ENCODE results near the gene PABPN1L.
"Not testable (repeated sequence)": the region's sequence is repeated elsewhere in the genome, so short reads cannot be mapped to it uniquely, and the experiment has no call there.

PABPN1L gene

DNA sequence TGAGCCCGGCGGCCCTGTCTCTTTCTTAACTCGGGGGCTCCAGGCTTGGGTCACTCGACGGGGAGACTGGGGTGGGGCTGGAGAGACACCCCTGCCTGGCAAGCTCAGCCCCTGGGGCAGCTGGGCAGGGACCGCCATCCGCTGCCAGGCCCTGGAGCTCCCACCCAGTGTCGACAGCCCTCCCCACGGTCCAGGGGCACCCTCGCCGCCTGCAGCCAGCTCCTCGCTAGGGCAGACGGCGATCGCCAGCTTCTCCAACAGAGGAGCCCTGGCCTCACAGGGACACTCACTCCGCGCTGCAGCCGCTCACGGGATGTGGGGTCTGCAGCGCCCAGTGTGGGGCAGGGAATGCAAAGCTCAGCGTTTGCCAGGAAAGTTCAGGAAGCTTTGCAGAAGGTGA lies 38.7 kb downstream of the PABPN1L start:
- DNase-seq (ENCODE audit: low read depth): no peak

DNA sequence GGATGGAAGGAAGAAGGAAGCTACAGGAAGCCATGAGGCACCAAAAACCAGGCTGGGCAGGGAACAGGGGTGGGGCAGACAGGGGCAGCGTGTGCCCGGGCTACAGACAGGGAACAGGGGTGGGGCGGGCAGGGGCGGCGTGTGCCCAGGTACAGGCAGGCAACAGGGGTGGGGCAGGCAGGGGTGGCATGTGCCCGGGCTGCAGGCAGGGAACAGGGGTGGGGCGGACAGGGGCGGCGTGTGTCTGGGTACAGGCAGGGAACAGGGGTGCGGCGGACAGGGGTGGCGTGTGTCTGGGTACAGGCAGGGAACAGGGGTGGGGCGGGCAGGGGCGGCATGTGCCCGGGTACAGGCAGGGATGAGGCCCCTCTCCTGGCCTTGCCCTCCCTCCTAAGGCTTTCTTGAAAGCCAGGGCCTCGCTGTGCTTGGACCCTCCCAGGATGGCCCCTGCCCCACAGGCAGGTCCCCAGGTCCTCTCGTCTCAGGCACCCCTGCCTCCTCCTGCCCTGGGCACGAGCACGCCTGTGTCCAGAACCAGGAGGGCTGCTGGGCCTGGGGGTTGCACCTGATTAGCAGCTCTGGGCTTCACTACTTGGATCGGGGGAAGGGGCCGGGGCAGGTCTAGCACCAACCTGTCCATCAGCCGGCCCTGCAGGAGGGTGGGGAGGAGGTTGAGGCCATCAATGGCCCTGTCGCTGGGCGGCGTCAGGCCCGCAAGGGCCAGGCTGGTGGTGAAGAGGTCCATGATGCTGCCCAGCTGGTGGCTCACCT lies 40.2 kb downstream of the PABPN1L start:
- no peak for DNase-seq (ENCODE audit: low read depth)

DNA sequence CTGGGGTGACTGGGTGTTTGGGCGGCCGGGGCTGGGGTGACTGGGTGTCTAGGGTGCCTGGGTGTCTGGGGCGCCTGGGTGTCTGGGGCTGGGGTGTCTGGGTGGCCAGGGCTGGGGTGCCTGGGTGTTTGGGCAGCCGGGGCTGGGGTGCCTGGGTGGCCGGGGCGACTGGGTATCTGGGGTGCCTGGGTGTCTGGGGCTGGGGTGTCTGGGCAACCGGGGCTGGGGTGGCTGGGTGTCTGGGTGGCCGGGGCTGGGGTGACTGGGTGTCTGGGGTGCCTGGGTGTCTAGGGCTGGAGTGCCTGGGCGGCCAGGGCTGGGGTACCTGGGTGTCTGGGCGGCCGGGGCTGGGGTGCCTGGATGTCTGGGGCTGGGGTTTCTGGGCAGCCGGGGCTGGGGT lies 41.3 kb downstream of the PABPN1L start:
- DNase-seq (ENCODE audit: low read depth): no peak

DNA sequence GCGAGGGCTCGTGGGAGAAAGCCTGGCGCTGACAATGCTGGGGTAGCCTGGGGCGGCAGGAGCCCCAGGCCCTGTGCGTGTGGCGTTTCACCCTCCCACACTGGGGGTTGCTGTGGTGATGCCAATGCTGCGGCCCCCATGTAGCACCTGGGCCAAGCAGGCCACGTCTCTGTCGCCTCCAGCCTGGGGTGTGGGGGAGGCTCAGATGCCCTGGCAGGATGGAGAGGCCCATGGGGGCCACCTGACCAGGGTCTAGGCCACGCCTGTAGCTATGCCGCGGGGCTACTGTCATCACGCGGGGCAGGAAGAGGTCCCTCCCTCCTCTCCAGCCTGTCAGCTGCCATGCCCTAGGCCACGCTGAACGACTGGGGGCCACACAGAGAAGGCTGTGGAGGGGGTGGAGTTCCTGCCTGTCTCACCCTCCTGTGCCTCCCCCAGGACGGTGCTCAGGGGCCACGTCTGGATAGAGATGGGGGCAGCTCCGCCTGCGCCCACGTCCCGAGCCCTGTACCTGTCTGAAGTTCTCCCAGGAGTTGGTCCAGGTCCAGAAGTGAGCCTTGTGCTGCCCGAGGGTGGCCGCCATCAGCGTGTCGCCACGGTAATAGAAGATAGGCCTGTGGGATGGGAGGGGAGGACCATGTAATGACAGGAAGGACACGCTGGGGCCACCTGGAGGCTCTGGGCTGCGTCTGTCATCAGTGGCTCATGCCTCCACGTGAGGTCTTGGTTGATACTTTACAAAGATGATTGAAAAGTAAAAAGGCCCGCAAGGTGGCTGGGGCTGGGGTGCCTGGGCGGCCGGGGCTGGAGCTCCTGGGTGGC lies 42.0 kb downstream of the PABPN1L start:
- DNase-seq (ENCODE audit: low read depth): no peak

DNA sequence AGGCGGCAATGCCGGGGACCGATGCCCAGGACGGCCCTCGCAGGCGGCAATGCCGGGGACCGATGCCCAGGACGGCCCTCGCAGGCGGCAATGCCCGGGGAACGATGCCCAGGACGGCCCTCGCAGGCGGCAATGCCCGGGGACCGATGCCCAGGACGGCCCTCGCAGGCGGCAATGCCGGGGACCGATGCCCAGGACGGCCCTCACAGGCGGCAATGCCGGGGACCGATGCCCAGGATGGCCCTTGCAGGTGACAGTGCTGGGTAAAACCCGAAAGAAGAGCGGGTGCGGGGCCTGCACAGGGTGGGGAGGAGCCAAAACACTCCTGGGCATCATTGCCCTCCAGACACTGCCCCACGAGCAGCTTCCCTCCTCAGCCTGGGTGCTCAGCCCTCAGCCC lies 42.8 kb downstream of the PABPN1L start:
- DNase-seq (ENCODE audit: low read depth): not testable (repeated sequence)

DNA sequence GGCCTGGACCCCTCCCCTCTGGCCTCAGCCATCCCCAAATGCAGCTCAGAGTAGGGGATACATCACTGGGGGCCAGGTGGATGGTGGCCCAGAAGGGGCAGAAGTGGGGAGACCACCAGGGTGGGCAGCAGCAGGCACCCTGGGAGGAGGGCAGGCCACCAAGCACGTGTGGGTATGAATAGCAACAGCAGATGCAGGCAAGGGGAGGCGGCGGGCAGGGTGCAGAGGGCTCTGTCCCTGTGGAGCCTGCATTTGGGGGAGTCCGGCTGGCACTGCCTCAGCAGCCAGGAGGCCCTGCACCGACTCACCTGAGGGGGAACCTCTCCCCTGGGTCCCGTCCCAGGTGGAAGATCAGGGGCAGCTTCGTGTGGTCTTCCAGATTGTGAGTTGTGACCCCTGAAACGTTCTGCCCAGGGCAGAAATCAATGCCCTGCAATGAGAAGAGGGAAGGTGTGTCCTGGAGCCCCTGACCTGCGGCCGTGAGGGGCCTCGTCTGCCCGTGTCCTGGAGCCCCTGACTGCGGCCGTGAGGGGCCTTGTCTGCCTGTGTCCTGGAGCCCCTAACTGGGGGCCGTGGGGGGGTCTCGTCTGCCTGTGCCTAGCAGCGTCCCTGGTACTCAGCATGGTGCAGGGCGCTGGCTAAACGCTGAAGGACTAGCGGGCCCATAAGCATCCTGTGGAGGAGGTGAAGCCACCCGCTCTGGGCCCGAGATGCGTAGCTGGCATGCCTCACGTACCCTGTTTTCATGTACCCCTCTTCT lies 44.0 kb downstream of the PABPN1L start:
- no peak for DNase-seq (ENCODE audit: low read depth)

DNA sequence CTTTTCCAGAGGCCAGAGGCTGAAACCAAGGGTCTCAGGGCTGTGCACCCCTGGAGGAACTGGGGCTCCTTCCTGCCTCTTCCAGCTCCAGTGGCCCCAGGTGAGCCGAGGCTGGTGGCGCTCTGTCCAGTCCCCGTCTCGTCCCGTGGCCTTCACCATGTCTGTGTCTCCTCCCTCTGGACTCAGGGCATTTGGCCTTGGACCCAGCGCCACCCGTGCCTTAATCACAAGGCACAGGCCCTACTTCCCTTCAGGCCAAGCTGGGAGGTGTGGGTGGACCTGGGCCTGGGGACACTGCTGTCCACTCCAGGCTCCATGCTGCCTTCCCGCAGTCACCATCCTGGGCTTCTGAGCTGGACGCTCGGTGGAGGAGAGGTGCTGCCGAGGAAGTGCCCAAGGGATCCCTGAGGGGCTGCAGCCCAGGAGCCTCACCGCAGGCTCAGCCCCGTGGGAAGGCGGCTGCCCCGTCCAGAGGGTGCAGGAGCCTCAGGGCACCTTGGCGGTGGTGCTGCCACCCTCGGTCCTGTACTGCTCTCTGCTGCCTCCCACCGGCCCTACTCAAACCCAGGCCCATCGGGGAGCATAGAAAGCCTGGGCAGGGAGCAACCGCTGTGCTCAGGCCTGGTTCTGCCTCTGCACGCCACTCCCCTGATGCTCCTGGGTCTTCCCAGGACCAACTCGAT lies 45.2 kb downstream of the PABPN1L start:
- no peak for DNase-seq (ENCODE audit: low read depth)

DNA sequence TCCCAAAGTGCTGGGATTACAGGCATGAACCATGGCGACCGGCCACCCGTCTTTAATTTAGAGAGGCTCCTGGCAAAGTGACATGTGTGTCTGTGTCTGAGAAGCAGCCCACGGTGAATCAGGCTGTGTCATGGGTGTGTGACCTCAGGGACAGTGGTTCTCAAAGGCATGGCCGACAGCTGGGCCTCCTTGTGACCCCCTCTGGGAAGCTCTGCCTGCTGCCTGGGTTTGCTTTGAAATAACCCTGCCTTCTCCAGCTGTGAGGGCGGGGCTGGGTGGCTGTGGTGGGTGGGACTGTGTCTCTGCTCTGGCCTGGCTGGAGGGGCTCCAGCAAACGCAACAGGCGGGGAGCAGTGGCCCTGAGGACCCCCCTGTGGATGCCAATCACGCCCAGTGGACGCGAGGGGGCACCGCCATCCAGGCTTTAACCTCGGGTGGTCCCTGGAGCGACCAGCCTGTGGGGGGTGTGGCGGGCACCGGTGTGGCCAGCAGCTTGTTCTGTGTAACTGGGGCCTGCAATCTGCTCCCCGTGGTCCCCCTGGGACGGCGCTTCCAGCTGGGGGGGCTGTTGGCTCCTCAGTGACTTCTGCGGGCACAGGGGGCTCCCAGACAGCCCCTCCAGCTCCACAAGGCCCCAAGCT lies 46.0 kb downstream of the PABPN1L start:
- no peak for DNase-seq (ENCODE audit: low read depth)

DNA sequence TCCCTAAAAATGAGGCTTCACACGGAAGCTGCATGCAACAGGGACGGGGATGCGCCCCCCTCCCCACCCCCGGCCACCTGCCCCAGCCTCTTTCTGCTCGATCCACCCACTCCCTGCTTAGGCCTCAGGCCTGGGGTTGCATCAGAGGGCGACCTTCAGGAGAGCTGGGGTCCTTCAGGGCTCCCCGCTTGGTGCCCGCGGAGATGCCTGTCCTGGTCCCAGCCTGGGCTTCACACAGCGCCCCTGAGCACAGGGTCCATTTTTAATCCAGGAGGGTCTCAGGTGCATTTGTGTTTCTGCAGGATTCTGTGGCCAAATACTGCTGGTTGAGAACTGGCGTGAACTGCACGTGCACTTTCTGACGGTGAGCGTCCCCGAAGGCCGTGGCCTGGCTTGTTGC lies 47.3 kb downstream of the PABPN1L start:
- DNase-seq (ENCODE audit: low read depth): no peak

DNA sequence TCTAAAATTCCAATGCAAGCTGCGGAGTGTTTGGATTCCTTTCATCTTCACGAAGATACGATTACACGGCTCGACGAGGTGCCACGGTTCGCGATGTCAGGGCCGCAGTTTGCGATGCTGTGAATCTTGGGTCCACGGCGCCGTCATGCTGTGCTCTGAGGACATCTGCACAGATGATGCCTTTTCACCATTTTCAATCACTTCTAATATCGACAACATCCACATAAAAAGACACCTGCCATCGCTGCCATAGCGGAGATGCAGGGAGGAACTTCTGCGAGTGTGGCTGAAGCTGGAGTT lies 47.9 kb downstream of the PABPN1L start:
- no peak for DNase-seq (ENCODE audit: low read depth)

DNA sequence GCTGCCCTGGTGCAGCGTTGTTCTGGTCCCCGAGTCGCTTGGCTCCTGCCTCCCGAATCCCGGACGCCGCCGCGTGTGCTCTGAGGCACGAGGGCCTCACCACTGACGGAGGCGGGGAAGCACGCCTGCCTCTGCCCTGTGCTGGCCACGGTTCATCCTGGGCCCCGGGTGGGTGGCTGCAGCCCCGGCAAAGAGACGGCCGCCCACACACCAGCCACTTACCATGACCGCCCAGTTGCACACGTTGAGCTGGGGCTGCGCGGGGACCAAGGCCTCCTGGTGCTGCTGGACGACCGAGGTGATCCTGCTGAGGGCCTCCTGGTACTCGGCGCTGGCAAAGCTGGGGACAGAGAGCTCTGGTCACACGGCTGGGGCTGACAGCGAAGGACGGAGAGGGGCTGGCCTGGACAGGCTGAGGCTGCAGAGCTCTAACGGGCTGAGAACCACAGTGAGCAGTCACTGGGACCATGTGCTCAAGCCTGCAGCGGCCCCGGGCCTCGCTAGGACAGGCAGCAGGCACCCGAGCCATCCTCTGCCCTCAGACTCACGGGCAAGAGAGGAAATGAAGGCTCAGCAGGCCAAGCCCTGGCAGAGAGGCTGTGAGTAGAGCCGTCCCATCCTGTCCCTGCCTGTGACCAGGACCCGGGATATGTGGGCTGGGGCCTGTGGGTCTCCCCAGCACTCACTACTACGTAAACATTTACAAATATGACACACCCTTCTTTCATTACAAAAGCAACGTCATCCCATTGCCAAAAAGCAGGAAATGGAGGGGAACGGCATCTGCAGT lies 48.5 kb downstream of the PABPN1L start:
- DNase-seq (ENCODE audit: low read depth): no peak

DNA sequence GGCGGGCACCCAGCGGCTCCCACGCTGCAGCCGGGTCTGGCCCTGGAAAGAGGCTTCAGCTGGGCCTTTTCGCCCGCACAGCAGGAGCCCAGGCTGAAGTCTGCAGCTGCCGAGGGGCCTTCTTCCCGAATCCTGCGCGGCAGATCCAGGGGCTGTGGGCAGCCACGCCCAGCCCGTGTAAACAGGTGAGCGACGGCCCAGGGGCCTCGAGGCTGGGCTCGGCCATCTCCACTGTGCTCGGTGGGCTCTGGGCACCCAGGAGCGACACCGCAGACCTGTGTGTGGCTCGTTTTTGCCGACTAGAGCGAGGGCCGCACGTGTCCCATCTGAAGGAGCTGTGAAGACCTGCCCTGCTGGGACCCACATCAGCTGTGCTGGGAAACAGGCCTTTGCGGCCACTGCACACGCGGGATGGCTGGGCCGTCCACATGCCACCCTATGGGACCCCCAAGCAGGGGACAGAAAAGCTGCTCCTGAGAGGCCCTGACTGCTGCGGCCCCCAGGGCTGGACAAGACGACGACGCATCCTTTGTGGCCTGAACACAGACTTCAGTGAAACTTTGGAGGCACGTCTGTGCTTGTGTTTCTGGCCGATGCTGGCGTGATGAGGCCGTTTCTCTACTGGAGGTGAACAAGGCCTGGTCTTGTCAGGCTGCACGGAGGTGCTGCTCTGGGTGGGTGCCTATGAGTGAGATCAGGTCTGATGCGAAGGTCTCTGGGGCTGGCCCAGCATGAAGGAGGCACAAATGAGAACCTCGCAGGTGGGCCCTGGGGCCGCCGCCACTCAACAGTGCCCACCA lies 49.5 kb downstream of the PABPN1L start:
- no peak for DNase-seq (ENCODE audit: low read depth)

DNA sequence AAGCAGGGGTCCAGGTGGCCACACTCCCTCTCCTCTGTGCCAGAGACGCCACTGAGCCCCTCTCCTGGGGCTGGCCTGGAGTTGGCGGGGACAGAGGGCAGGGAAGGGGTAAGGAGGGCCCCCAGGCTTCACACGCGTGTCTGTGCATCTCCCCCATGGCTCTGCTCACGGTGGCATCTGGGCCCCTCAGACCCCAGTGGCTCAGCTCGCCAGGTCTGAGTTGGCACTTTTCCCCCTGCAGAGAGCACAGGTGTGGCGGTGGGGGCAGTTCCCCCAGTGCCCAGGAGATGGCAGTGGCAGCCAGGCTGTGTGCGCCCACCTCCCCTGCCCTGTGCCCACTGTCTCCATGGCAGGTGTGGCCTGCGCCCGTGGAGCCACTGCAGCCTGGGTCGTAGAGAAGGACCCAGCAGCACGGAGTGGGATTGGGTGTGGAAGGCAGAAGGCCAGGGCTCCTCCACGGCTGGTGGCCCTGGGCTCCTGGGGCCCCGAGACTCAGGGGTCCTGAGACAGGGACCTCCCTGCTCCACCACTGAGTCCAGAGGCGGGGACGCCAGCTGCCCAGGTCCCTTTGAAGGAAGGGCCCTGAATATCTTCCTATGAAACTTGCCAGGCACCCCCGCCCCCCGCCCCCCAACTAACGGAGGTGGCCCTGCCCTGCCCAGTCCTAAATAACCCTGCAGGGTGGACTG lies 50.4 kb downstream of the PABPN1L start:
- DNase-seq (ENCODE audit: low read depth): peak; percentile 36

DNA sequence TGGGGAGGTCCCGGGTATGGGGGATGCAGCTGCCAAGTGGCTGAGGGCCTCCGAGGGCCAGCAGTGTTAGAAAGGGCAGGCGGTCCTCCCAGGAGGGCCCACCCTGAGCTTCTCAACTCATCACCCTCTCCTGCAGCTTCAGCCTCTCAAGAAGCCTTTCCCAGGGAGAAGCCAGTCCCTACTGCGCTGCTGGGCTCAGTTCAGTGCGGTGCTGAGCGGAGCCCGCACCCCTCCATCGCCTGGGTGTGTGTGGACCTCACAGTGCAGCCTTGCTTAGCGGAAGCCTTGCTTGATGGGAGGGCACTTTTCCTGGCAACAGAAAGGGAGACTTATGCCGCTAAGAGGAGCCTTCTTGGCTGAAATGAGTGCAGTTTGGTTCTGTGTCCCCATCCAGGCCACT lies 51.2 kb downstream of the PABPN1L start:
- no peak for DNase-seq (ENCODE audit: low read depth)

DNA sequence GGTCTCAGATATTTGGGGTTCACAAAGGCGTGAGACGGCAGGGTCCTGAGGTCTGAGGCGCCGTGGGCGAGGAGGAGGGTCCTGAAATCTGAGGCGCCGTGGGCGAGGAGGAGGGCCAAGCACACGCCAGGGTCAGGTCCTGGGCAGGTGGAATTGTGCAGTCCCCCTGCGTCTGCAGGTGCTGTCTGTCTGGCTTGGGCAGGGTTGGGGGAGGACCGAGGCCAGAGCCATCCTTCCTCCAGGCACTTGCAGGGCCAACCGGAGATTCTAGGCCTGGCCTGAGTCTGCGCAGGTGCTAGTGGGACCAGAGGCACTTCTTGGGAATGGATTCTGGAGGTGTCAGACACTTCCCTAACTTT lies 52.3 kb downstream of the PABPN1L start:
- no peak for DNase-seq (ENCODE audit: low read depth)

Measured in activated T-helper 9 cell treated with anti-CD3 and anti-CD28 coated beads, Interleukin-2, amount 50 U/mL, for 16 hours (primary cell).